AG10803 (cell line): ENCODE results near the gene SLC16A12.

ENCODE experiments used
- DNase-seq: peaks from one replicate; pipeline ENCODE4 v3.0.0; 2010; ENCODE audit warnings: low read depth
- H3K4me3 ChIP-seq: 2 replicates; pipeline ENCODE4 v1.5.1; 2011; ENCODE audit warnings: mild to moderate bottlenecking, low read length, control low read depth
- TF ChIP-seq, protein P1 (sequence below): conservative IDR thresholded peaks from 2 replicates; pipeline ENCODE4 v1.5.1; 2011; ENCODE audit warnings: mild to moderate bottlenecking, low read length, control low read depth, inconsistent platforms

Gene SLC16A12

DNA sequence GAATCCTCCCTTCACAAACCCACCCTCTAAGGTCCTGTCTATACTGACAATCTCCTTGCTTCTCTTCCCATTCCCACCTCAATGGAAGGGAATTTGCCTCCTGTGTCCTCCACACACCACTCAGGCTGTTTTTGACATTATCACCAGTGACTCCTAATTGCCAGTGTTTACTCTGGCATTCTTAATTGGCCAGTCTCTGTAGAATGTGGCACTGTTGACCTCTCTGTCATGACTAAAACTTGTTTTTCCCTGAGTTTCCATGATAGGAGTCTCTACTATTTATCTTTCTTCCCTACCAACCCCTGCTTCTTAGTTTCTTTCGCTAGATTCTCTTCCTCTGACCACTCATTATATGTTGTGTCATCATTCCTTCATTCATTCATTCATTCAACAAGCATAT, 12.1 kb downstream of the SLC16A12 start:
- no peak for DNase-seq
- TF ChIP-seq, protein P1, sequence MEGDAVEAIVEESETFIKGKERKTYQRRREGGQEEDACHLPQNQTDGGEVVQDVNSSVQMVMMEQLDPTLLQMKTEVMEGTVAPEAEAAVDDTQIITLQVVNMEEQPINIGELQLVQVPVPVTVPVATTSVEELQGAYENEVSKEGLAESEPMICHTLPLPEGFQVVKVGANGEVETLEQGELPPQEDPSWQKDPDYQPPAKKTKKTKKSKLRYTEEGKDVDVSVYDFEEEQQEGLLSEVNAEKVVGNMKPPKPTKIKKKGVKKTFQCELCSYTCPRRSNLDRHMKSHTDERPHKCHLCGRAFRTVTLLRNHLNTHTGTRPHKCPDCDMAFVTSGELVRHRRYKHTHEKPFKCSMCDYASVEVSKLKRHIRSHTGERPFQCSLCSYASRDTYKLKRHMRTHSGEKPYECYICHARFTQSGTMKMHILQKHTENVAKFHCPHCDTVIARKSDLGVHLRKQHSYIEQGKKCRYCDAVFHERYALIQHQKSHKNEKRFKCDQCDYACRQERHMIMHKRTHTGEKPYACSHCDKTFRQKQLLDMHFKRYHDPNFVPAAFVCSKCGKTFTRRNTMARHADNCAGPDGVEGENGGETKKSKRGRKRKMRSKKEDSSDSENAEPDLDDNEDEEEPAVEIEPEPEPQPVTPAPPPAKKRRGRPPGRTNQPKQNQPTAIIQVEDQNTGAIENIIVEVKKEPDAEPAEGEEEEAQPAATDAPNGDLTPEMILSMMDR: no peak
- H3K4me3 ChIP-seq: no peak overlapping the region

DNA sequence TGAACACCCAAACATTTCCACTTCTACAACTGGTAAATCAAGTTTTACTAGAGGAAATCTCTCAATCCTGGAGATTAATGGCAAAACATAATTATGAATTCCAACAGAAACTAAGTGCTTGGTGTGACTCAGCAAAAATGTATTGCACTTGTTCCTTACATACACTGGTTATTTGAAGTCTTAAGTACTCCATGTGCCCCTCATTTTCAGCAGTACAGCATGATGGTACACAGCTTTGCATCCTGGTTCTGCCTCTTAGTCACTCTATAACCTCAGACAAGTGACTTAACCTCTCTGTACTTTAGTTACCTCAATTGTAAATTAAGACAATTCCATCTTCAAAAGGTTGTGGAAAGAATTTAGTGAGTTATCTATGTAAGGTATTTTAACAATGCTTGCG, 12.9 kb downstream of the SLC16A12 start:
- TF ChIP-seq, protein P1: no peak
- DNase-seq: peak; percentile 21
- no peak overlapping the region for H3K4me3 ChIP-seq

DNA sequence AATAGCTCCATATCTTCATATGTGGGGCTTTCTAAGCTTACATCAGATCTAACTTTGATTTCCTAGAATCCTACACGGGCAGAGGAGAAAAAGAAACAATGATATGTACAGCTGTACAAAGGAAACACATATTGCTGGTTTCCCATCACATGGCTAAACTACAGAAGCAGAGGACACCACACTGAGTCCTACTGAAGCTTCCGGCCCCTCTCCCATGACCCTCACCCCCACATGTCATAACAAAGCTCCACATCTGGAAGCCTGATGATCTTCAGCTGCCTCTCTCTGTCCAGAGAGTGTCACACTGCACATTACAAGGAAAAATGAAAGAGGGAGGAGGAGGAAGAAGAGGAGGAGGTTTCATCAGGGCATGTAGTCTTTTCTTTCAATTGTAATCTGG, 14.0 kb downstream of the SLC16A12 start:
- no peak overlapping the region for H3K4me3 ChIP-seq
- DNase-seq: peak; percentile 42
- TF ChIP-seq, protein P1: no peak

DNA sequence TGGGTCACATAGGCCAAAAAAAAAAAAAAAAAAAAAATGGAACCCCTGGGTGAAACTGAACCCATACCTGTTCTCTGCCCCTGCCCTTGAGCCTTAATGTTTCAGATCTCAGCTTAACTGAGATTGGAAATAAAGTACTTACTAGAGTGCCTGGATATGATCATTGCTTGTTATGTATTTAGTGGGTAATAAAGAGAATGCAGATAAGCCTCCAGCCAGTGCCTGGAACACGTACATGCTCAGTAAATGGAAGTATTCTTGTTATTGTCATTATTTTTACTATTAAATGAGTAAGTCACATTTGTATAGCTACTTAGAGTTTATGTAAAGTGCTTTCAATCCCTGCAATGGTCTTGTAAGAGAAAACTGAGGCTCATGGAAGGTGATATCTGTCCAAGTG, 14.7 kb downstream of the SLC16A12 start:
- H3K4me3 ChIP-seq: no peak overlapping the region
- TF ChIP-seq, protein P1: no peak
- no peak for DNase-seq

DNA sequence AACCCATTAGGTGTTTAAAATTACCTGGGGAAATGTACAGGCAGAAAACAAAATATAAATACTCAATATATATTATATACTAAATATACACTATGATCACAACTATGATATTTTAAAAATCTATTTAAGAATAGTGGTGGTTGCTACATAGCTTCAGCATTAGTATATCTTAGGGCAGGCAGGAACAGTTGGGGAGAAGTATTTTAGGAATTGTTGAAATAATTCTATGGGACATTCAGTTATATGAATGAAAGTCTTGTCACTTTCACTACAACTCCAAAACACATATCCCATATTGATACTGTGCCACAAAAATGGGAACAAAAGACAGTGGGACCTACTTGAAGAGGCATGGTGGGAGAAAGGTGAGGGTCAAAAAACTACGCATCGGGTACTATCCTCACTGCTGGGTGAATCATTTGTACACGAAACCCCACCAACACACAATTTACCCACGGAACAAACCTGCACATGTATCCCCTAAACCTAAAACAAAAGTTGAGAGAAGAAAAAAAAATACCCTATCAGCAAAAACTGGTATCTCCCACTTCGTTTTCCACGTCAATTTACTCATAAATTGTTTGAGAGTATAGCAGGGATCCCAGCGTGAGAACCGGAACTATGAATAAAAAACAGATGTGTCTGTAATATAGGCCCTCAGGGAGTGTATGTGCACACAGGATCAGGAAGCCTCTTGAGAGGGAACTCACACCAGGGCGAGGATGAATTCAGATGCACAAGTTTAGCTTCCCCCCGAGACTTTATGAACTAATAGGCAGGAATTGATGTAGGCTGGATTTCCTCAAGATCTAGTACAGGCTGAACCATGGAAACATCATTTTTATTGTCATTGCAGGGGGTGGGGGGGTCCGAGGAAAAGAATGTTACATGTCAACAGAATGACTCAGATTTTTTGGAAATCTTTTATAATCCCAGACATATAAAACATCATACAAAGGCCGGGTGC, 16.2 kb downstream of the SLC16A12 start:
- no peak overlapping the region for H3K4me3 ChIP-seq
- TF ChIP-seq, protein P1: no peak

DNA sequence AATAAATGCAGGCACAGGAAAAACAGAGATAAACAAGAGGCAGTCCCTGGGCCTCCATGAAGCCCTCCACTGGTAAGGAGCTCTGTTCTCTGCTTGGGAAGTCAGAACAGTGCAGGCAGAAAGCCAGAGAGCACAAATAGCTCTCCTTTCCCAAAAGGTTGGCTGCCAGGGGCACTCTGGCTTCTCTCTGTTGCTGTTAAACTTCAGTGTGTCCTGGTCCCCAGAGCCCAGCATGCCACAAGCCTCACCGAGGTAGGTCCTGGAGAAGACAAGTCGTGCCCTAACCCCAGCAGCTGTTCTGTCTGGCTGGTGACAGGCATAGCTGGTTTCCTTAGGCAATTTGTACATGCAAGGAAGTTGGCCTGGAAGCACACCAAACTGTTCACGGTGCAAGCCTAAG, 17.3 kb downstream of the SLC16A12 start:
- peak; percentile 20 for DNase-seq
- TF ChIP-seq, protein P1: no peak
- no peak overlapping the region for H3K4me3 ChIP-seq

More for the DNA sequence above, 16.2 kb downstream of the SLC16A12 start:
- DNase-seq: peak; percentile 96
